HG03060 (cell line): ENCODE data around the gene TOGARAM1.

Source experiments
- ATAC-seq: cut with Tn5 transposase; IDR thresholded peaks from one replicate; pipeline ENCODE4 v1.9.1; 2021; ENCODE audit warnings: low read depth, moderate number of reproducible peaks; ENCODE audit not compliant: unreplicated experiment

The TOGARAM1 gene

DNA sequence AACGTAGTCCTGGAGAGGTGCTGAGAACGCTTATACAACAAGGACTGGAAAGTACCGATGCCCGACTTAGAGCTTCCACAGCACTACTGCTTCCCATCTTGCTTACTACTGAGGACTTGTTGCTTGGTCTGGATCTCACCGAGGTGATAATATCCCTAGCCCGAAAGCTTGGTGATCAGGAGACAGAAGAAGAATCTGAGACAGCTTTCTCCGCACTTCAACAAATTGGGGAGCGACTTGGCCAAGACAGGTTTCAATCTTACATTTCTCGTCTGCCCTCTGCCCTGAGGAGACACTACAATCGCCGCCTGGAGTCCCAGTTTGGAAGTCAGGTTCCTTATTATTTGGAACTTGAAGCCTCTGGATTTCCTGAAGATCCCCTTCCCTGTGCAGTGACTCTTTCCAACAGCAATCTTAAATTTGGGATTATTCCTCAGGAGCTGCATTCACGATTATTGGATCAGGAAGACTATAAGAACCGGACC lies 1.1 kb downstream of the TOGARAM1 start:
- no peak for ATAC-seq

DNA sequence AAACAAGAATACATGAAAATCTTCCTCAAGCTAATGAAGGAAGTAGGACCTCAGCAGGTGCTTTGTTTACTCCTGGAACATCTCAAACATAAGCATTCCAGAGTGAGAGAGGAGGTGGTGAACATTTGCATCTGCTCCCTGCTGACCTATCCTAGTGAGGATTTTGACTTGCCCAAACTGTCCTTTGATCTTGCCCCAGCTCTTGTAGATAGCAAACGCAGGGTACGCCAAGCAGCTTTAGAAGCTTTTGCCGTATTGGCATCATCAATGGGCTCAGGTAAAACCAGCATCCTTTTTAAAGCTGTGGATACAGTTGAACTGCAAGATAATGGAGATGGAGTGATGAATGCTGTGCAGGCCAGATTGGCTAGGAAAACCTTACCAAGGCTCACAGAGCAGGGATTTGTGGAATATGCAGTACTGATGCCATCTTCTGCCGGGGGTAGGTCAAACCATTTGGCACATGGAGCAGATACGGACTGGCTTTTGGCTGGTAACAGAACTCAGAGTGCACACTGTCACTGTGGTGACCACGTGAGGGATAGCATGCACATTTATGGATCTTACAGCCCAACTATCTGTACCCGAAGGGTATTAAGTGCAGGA lies 1.9 kb downstream of the TOGARAM1 start:
- no peak for ATAC-seq

DNA sequence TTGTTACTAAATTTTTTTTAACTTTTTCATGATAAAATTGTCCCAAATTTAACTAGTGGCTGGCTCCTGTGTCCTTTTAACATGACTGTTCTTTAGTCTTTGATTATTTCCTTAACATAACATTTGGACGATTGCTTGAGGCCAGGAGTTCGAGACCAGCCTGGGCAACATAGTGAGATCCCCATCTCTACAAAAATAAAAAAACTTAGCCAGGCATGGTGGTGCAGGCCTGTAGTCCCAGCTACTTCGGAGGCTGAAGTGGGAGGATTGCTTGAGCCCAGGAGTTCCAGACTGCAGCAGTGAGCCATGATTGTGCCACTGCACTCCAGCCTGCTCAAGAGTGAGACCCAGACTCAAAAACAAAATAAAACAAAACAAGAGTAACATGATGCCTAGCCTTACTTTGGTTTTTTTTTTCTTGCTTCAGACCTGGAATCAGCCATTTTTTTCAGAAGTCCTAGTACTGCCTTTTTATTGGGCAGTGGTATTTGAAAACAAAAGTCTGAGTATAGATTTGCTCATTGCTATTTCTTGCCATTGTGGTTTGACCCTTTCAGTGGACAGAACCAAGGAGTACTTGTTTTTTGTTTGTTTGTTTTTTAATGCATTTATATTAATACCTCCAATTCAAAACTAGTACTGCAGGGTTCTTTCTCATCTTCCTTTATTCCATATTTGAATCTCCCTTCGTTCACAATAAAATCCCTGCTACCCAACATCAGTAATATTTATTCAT lies 4.8 kb downstream of the TOGARAM1 start:
- ATAC-seq: no peak

DNA sequence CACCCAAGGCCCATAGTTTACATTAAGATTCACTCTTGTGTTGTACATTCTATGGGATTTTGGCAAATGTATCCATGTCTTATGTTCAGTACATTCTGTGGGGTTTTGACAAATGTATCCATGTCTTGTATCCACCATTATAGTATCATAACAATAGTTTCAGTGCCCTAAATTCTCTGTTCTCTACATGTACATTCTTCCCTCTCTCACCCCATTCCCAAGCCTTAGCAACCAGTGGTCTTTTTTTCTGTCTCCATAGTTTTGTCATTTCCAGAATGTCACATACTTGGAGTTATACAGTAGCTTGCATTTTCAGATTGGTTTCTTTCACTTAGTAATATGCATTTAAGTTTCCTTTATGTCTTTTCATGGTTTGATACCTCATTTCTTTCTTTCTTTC lies 6.7 kb downstream of the TOGARAM1 start:
- no peak for ATAC-seq

DNA sequence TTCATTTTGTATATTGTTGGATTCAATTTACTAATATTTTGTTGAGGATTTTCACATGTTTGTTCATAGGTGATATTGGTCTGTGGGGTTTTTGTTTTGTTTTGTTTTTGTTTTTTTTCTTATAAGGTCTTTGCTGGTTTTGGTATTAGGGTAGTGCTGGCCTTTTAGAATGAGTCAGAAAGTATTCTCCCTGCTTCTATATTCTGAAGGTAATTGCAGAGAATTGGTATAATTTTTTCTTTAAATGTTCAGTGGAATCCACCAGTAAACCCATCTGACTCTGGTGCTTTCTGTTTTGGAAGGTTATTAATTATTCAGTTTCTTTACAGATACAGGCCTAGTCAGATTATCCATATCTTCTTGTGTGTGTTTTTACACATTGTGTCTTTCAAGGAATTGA lies 8.9 kb downstream of the TOGARAM1 start:
- no peak for ATAC-seq

DNA sequence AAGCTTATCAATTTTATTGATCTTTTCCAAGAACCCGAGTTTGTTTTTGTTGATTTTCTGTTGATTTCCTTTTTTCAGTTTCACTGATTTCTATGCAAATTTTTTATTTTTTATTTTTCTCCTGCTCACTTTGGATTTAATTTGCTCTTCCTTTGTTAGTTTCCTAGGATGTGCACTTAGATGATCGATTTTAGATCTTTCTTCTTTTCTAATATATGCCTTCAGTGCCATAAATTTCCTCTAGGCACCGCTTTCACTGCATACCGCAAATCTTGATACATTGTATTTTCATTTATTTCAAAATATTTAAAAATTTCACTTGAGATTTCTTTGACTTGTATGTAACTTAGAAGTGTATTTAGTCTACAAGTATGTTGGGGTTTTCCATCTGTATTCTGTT lies 9.5 kb downstream of the TOGARAM1 start:
- ATAC-seq: no peak

DNA sequence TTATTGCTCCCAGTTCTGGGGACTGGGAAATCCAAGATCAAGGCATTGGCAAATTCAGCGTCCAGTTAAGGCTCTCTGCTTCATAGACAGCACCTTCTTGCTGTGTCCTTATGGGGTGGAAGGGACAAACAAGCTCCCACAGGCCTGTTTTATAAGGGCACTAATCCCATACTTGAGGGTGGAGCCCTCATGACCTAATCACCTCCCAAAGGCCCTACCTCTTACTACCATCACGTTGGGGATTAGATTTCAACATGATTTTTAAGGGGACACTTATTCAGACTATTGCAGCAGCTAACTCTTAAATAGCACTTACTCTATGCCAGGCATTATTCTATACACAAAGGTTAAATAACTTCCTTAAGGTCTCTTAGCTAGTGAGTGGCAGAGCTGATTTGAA lies 17.3 kb downstream of the TOGARAM1 start:
- ATAC-seq: no peak

DNA sequence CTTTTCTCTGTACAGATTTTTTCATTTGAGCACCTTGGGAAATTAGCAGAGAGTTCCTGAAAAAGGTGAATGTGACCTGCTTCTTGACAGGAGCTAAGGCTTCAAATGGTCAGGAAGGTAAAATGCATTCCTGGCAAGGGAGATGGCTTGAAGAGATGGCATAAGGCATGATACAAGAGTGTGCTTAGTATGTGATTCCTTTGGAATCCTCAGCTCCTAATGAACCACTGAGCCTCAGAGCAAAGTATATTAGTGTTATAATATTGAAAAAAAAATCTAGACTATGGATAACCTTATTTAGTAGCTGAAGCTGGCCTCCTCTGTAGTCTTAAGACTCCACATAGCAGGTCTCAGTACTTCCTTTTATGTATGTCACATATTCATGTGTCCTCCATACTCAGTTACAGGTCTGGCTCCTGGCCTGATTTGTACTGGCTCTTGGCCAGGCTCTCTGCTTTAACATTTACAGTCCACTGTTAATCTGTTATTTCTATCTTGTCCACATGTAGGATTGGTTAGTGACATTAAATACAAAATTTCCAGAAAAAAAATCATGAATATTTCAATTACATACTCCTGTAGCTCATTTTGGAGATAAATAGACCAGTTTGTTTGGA lies 17.9 kb downstream of the TOGARAM1 start:
- no peak for ATAC-seq

DNA sequence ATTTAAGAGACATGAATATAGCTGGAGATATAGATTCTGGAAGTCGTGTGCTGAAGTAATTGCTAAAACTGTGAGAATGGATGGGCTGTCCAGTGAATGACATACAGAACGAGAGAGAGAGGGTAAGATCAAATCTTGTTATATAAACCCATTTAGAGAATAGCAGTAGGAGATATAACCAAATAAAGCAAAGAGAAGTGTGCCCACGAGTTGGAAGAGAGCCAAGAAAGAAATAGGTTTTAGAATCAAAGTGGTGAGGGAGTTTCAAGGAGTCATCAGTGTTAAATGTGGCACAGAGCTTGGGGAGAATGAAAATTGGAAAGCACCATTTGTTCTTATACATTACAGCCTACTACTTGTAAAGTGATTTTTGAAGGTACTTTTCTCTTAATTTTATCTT lies 19.2 kb downstream of the TOGARAM1 start:
- ATAC-seq: no peak

DNA sequence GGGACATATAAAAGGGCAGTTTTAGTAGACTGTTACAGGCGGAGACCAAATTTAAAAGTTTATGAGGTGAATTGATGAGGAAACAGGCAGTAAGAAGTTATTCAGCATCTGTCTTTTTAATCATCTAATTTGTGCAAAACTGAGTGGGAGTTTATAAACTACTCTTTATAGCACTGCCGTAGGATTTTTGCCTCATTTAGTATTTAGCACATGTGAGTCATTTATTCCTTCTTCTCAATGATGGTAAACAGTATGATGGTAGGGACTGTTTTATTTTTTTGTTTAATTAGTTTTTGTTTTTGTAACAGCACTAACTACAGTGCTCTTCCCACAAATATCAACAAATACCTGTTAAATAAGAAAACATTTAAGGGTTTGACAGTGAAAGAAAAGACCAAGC lies 20.6 kb downstream of the TOGARAM1 start:
- no peak for ATAC-seq

DNA sequence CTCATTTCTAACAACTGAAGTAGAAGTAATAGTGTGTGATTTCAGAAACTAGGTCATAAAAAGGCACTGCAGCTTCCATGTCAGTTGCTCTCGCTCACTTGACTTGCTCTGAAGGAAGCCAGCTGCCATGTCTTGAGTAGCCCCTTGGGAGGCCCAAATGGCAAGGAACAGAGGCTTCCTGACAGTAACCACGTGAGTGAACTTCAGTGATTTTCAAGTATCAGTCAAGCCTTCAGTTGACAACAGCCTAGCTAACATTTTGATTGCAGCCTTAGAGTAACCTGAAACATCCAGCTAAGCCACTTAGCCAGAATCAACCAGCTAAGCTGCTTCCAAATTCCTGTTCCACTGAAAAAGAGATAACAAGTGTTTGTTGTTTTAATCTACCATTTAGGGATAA lies 26.7 kb downstream of the TOGARAM1 start:
- no peak for ATAC-seq

DNA sequence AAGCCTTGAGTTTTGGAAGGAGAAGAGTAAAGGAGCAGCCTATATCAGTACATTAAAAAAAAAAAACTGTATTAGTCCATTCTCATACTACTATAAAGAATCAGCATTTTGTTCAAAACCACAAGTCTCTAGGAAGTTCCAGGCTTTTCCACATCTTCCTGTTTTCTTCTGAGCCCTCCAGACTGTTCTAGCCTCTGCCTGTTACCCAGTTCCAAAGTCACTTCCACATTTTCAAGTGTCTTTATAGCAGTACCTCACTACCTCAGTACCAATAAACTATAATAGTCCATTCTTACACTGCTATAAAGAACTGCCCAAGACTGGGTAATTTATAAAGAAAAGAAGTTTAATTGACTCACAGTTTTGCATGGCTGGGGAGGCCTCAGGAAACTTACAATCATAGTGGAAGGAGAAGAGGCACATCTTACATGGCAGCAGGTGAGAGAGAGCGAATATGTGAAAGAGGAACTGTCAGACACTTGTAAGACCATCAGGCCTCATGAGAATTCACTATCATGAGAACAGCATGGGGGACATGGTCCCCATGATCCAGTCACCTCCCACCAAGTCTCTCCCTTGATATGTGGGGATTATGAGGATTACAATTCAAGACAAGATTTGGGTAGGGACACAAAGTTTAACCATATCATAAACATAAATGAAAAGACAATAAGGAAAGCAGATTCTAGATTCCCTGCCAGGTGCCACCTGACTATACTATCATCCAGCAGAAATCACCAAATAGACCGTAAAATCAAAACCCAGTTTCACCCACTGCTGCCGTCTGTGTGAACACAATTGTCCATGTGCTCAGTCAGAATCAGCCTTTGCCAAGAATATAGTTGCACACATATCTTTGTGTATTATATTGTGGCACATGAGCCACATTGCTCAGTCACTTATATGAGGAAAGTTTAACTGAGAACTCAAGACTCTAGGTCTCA lies 27.8 kb downstream of the TOGARAM1 start:
- no peak for ATAC-seq

DNA sequence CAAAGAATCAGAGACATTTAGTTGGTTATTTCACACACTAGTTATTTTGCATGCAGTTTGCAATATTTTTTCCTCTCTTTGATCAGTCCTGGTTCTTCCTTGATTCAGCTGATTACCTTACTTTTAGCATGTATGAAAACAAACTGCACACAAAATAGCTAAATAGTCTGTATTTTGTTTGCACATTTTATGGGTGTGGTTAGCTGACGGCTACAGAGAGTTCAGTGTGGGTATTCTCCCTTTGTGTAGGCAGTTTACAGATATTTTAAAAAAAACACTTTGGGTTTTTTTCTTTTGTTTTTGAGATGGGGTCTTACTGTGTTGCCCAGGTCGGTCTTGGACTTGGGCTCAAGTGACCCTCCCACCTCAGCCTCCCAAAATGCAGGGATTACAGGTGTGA lies 28.5 kb downstream of the TOGARAM1 start:
- ATAC-seq: no peak

DNA sequence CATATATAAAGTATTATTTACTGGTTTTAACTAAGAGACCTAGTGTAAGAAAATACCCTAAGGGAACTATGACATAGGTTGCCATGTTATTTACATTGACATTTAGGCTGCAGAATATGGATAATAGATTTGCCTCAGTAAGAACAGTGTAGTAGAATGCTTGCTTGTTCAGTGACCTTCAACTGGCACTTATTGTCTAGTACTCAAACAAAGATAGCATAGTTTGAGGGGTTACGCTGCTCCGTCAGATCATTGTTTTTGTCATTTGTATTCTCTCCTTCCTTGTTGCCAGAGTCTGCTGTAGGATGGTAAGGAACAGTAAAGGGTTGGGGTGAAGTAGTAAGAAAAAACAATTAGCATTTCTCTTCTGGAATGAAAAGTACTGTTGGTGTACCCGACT lies 33.2 kb downstream of the TOGARAM1 start:
- no peak for ATAC-seq

DNA sequence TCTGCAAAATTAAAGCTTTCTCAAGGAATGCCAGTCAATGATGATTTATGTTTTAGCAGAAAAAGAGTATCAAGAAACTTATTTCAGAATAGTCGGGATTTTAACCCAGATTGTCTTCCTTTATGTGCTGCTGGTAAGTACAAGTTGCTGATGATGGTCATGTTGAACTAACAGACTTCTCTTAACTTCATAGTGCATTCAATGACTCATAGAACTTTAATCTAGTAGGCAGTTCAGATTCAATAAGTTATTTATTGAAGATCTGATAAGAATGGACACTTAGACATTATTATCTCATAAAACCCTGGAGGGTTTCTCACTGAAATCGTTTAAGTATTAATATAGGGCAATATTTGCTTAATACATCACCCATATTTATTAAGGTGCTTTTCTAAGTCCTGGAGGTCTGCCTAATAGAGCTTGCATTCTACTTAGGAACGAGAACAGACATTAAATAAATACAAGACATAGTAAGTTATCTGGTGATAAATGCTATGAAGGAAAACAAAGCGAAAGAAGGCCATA lies 33.8 kb downstream of the TOGARAM1 start:
- no peak for ATAC-seq

DNA sequence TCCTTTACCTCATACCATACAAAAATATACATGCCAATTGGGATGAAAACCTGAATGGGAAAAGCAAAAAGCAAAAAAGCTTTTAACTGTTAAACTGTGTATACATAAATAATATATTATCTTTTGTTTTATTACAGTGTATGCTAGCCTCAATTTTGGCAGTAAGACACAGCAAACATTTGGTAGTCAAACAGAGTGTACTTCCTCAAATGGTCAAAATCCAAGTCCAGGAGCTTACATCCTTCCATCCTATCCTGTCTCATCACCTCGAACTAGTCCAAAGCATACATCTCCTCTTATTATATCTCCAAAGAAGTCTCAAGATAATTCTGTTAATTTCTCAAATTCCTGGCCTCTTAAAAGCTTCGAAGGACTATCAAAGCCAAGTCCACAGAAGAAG lies 41.9 kb downstream of the TOGARAM1 start:
- ATAC-seq: no peak

DNA sequence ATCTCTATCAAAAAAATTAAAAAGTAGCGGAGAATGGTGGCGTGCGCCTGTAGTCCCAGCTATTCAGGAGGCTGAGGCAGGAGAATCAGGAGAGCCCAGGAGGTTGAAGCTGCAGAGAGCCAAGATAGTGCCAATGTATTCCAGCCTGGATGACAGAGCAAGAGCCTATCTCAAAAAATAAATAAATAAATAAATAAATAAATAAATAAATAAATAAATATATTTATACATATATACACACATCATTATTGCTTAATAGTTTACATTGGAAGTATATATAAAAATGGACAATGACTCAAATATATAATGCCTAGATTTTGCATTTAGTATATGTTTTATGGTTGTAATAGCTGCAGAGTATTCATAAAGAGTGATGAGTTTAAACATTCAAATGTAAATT lies 53.1 kb downstream of the TOGARAM1 start:
- no peak for ATAC-seq

DNA sequence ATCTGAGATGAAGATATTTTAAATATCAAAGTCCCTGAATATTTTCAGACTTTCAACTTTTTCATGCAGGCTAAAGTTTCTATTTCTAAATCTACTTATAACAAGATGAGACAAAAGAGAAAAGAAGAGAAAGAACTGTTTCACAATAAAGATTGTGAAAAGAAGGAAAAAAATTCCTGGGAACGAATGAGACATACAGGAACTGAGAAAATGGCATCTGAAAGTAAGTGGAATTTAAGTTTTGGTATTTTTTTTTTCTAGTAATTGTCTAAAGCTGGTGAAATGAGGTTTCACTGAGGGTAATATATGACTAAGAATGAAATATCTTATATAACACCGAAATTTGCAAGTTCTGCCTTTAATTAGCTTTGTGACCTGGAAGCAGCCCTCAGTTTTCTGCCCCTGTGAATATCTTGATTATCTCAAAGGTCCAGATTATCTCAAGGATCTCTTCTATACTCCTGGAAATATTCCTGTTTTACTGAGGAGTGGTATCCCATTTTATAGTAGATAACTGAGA lies 66.2 kb downstream of the TOGARAM1 start:
- no peak for ATAC-seq

DNA sequence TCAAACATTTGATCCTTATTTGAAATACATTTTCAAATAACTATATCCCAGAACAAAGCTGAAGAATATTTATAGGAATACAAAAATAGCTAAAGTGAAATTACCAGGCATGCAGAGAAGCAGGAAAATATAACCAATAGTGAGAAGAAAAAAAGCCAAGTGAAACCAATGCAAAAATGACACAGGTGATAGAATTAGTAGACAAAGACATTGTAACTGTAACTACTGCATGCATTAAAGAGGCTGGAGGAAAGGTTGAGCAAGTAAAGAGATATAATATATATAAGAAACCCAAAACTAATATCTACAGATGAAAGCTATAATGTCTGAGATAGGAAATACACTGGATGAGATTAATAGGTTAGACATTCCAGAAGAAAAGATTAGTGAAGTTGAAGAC lies 72.7 kb downstream of the TOGARAM1 start:
- no peak for ATAC-seq

DNA sequence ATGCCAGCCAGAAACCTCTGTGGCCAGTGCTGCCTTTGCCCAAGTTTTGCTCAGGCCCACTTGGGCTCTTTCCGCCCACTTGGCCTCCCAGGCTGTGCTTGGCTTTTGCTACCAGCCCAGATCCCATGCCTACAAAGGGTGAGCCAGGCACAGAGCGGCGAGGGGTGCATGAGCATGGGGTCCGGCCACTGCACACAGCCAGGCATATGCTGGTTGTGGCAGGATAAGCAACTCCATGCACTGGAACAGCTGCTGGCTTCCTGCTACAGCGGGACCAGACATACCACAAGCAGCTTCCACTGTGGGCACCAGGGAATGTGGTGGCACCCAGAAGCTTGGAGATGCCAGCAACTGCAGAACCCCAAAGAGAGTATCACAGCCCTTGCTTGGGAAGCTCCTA lies 76.3 kb downstream of the TOGARAM1 start:
- no peak for ATAC-seq
